ENCODE data around the gene PRKCE. TPM values are rescaled to one million over a fixed set of nuclear protein-coding genes. Genes with fewer than 3 reads are reported as not detected.

The PRKCE gene
- total RNA-seq, 1 experiment from 2014 or later, result 14.8 TPM

- H2AFZ ChIP-seq (ENCODE audit: low read depth, low read length, poor library complexity, severe bottlenecking), result no peak overlapping the region
- H3K4me2 ChIP-seq (ENCODE audit: low read length), result peak overlapping the region; percentile 7; the same call in 1 of the 2 replicates
- TF ChIP-seq SP1 (IDR thresholded peaks at IDR 0.05; ENCODE audit: low read depth), result no peak
- RAD21 ChIA-PET (ENCODE audit: low non-redundant PET in 1 of 2, low total read pairs in 2 of 2, uncharacterized antibody in 2 of 2, unreplicated experiment in 2 of 2), result no interaction called here
- H4K20me1 ChIP-seq (ENCODE audit: insufficient read depth), result no peaks in the 10 kb centered on the region
- H3K27me3 ChIP-seq (ENCODE audit: insufficient read depth, low read length), result no peaks in the 10 kb centered on the region
- H3K9me2 ChIP-seq (ENCODE audit: insufficient read depth), result no peaks in the 10 kb centered on the region
- no peaks in the 10 kb centered on the region for H3K79me2 ChIP-seq (ENCODE audit: insufficient read depth, low read length)
- no peaks in the 10 kb centered on the region for H3K36me3 ChIP-seq (ENCODE audit: control insufficient read depth in 1 of 2, insufficient read depth in 2 of 2, low read length in 2 of 2)
- intact Hi-C loops (cut with micrococcal nuclease), result no loop called here
- H3K4me3 ChIP-seq (replicated peaks in 1 of 2; ENCODE audit: low read depth in 1 of 2, low read length in 2 of 2), result no peak overlapping the region
- H3K4me1 ChIP-seq (ENCODE audit: control insufficient read depth in 1 of 2, insufficient read depth in 2 of 2, low read length in 2 of 2), result peaks cover 28 to 50% of the 10 kb centered on the region in 2 experiments
- ATAC-seq (peak; percentile 25; the same call in 1 of the 2 replicates), DNase-seq (ENCODE audit: low read depth, low spot score) (no peak)
- H3K9me3 ChIP-seq (ENCODE audit: control insufficient read depth in 1 of 2, insufficient read depth in 1 of 2, low read depth in 1 of 2, low read length in 2 of 2), result no peaks in the 10 kb centered on the region
- CTCF ChIA-PET, result no interaction called here
- H3K9ac ChIP-seq (ENCODE audit: low read length), result no peak overlapping the region
- no peak overlapping the region for H3K27ac ChIP-seq (ENCODE audit: low read depth, low read length)
- POLR2A ChIA-PET, result interaction anchor here (1.7 kb wide), 1 partner anchor 11 kb away, joined by 6 read pairs; no protein-coding TSS in a partner anchor
- no TSS peak for BruUV-seq (replicated peaks)
Observed at GRCh38 chr2:45951025-45951727, 299.7 kb downstream of the PRKCE start.

GRCh38 chr2:45952591-45952990 lies 301.1 kb downstream of the PRKCE start:
- POLR2A ChIA-PET, result no interaction called here
- Histone ChIP-seq H3K9me3 (ENCODE audit: control insufficient read depth in 1 of 2, insufficient read depth in 1 of 2, low read depth in 1 of 2, low read length in 2 of 2) (no peaks in the 10 kb centered on the region), H3K27me3 (ENCODE audit: insufficient read depth, low read length) (no peaks in the 10 kb centered on the region), H3K4me2 (ENCODE audit: low read length) (no peak overlapping the region), H2AFZ (ENCODE audit: low read depth, low read length, poor library complexity, severe bottlenecking) (no peak overlapping the region), H3K36me3 (ENCODE audit: control insufficient read depth in 1 of 2, insufficient read depth in 2 of 2, low read length in 2 of 2) (no peaks in the 10 kb centered on the region), H4K20me1 (ENCODE audit: insufficient read depth) (no peaks in the 10 kb centered on the region), H3K4me3 (replicated peaks in 1 of 2; ENCODE audit: low read depth in 1 of 2, low read length in 2 of 2) (no peak overlapping the region), H3K4me1 (ENCODE audit: control insufficient read depth in 1 of 2, insufficient read depth in 2 of 2, low read length in 2 of 2) (peaks cover 18 to 39% of the 10 kb centered on the region in 2 experiments), H3K9me2 (ENCODE audit: insufficient read depth) (no peaks in the 10 kb centered on the region), H3K27ac (ENCODE audit: low read depth, low read length) (no peak overlapping the region), H3K79me2 (ENCODE audit: insufficient read depth, low read length) (no peaks in the 10 kb centered on the region), H3K9ac (ENCODE audit: low read length) (no peak overlapping the region)
- RAD21 ChIA-PET (ENCODE audit: low non-redundant PET in 1 of 2, low total read pairs in 2 of 2, uncharacterized antibody in 2 of 2, unreplicated experiment in 2 of 2), result no interaction called here
- DNase-seq (ENCODE audit: low read depth, low spot score) (no peak), ATAC-seq (no peak)
- no TSS peak for BruUV-seq (replicated peaks)
- intact Hi-C loops (cut with micrococcal nuclease), result no loop called here
- CTCF ChIA-PET, result no interaction called here
- TF ChIP-seq RAD21 (IDR thresholded peaks at IDR 0.05; ENCODE audit: low read depth) (no peak), EGR1 (IDR thresholded peaks at IDR 0.05; ENCODE audit: low read depth) (no peak), ATF3 (IDR thresholded peaks at IDR 0.05) (no peak), SRF (IDR thresholded peaks at IDR 0.05; ENCODE audit: low read depth) (no peak), SIN3A (IDR thresholded peaks at IDR 0.05; ENCODE audit: low read depth) (no peak), ZFX (IDR thresholded peaks at IDR 0.05) (no peak), REST (IDR thresholded peaks at IDR 0.05; ENCODE audit: low read depth) (no peak), POLR2A (IDR thresholded peaks at IDR 0.05; ENCODE audit: borderline replicate concordance, extremely low read depth, insufficient read depth, insufficient read length) (no peak), TCF7L2 (IDR thresholded peaks at IDR 0.05; ENCODE audit: borderline replicate concordance, extremely low read depth, insufficient read depth, insufficient read length) (no peak), FOSL1 (IDR thresholded peaks at IDR 0.05; ENCODE audit: low read depth) (no peak), SP1 (IDR thresholded peaks at IDR 0.05; ENCODE audit: low read depth) (no peak), EZH2 (IDR thresholded peaks at IDR 0.05) (no peak), YY1 (IDR thresholded peaks at IDR 0.05; ENCODE audit: extremely low read depth, insufficient replicate concordance, low read depth, low read length) (no peak)
- TF ChIP-seq, protein P1, sequence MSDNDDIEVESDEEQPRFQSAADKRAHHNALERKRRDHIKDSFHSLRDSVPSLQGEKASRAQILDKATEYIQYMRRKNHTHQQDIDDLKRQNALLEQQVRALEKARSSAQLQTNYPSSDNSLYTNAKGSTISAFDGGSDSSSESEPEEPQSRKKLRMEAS (IDR thresholded peaks at IDR 0.05), result no peak
